HepG2 (cell line): Measurements from ENCODE around the gene LRRC45. TPM values are rescaled to one million over a fixed set of nuclear protein-coding genes. Genes with fewer than 3 reads are reported as not detected.

ENCODE experiments used
- ATAC-seq: fragments of 200-7000 bp; cut with Tn5 transposase; 3 replicates; pipeline ENCODE4 v1.9.1; 2020; ENCODE audit warnings: mild to moderate bottlenecking, moderate library complexity
- BruUV-seq: library from RNA; stranded (reverse); fragments of 400-500 nt; replicated peaks from 2 replicates; lab custom pipeline; 2021; lab: Mats Ljungman, UMichigan
- CTCF ChIA-PET: fragments of 300-600 bp; formaldehyde crosslinking; extraction: SDS; loops from one replicate; lab custom pipeline; 2021; ENCODE audit warnings: low total read pairs, inconsistent platforms, low intra/inter-chr PET ratio; lab: Yijun Ruan, JAX
- POLR2A ChIA-PET: fragments of 350-600 bp; sonication (Branson Sonifier 250); formaldehyde crosslinking; loops from one replicate; lab custom pipeline; 2020; ENCODE audit warnings: antibody characterized with exemption, inconsistent platforms; lab: Yijun Ruan, JAX
- DNase-seq: peaks from one replicate; pipeline ENCODE4 v3.0.0-alpha.2; 2015; ENCODE audit warnings: low spot score
- FAIRE-seq: peaks from 3 replicates; lab custom pipeline; 2011; peaks lifted over from hg19 to GRCh38; lab: Jason Lieb, UNC
- H2AFZ ChIP-seq: one replicate; pipeline ENCODE4 v1.6.1; 2011; ENCODE audit warnings: low read length, inconsistent platforms
- H3K27ac ChIP-seq: fragments of 300-600 bp; 3 replicates; pipeline ENCODE4 v1.8.0; 2011; ENCODE audit warnings: mixed run types, mild to moderate bottlenecking, mixed read lengths, low read length, inconsistent platforms; ENCODE audit not compliant: insufficient read depth; ENCODE audit errors: extremely low read length
- H3K27me3 ChIP-seq, 2 experiments: fragments of 200-600 bp in 1 of 2; 2 replicates in 1 of 2; 3 replicates in 1 of 2; pipeline versions ENCODE4 v1.6.0 to v1.8.0; 2011; ENCODE audit warnings: low read length in 2 of 2, mild to moderate bottlenecking in 2 of 2, moderate library complexity in 2 of 2, inconsistent platforms in 1 of 2; ENCODE audit not compliant: insufficient read depth in 2 of 2, control insufficient read depth in 1 of 2
- H3K36me3 ChIP-seq, 2 experiments: fragments of 200-600 bp in 1 of 2; replicated peaks in 1 of 2; 2 replicates in 1 of 2; 3 replicates in 1 of 2; pipeline versions ENCODE4 v1.5.1 to v1.8.0; 2011; ENCODE audit warnings: low read length in 2 of 2, inconsistent platforms in 1 of 2; ENCODE audit not compliant: insufficient read depth in 2 of 2, control insufficient read depth in 1 of 2
- H3K4me1 ChIP-seq: 2 replicates; pipeline ENCODE4 v1.5.1; 2012; ENCODE audit warnings: low read length, inconsistent platforms; ENCODE audit not compliant: insufficient read depth
- H3K4me2 ChIP-seq: 2 replicates; pipeline ENCODE4 v1.6.0; 2011; ENCODE audit warnings: low read depth, low read length, inconsistent platforms
- H3K4me3 ChIP-seq, 3 experiments: fragments of 200-600 bp in 1 of 3; sonication (generic), shearing (Covaris generic) in 1 of 3; replicated peaks in 1 of 3; 2 replicates each; pipeline ENCODE4 v1.5.1; 2011 to 2016; ENCODE audit warnings: low read length in 3 of 3, inconsistent platforms in 2 of 3, low read depth in 2 of 3, mild to moderate bottlenecking in 2 of 3, control low read depth in 1 of 3, mixed read lengths in 1 of 3; ENCODE audit not compliant: insufficient read depth in 1 of 3
- H3K79me2 ChIP-seq: one replicate; pipeline ENCODE4 v1.6.1; 2011; ENCODE audit warnings: low read length, inconsistent platforms; ENCODE audit not compliant: insufficient read depth
- H3K9ac ChIP-seq: 2 replicates; pipeline ENCODE4 v1.6.0; 2011; ENCODE audit warnings: mild to moderate bottlenecking, low read depth, low read length, inconsistent platforms; ENCODE audit not compliant: insufficient read depth
- H3K9me3 ChIP-seq: 2 replicates; pipeline ENCODE4 v1.5.1; 2012; ENCODE audit warnings: mild to moderate bottlenecking, low read length
- H4K20me1 ChIP-seq: 2 replicates; pipeline ENCODE4 v1.6.0; 2011; ENCODE audit warnings: inconsistent platforms, mild to moderate bottlenecking, low read length, moderate library complexity; ENCODE audit not compliant: insufficient read depth
- FOSL2 ChIP-seq: sonication (generic); formaldehyde crosslinking; IDR thresholded peaks from 2 replicates; pipeline ENCODE4 v1.4.0; 2020; ENCODE audit warnings: missing genetic modification reagents
- GATAD2A ChIP-seq: IDR thresholded peaks from 2 replicates; pipeline ENCODE4 v1.6.1; 2016
- HOXA9 ChIP-seq: sonication (generic); formaldehyde crosslinking; IDR thresholded peaks from 2 replicates; pipeline ENCODE4 v1.8.1; 2022; ENCODE audit warnings: missing genetic modification reagents, mild to moderate bottlenecking, moderate library complexity, borderline replicate concordance
- NR2F2 ChIP-seq: IDR thresholded peaks from 2 replicates; pipeline ENCODE4 v1.6.1; 2012; ENCODE audit warnings: low read depth, inconsistent platforms, borderline replicate concordance
- PAX8 ChIP-seq: sonication (generic); formaldehyde crosslinking; IDR thresholded peaks from 2 replicates; pipeline ENCODE4 v1.8.0; 2022; ENCODE audit warnings: mild to moderate bottlenecking, missing genetic modification reagents, borderline replicate concordance
- PCBP1 ChIP-seq: fragments of 200-400 bp; formaldehyde crosslinking; IDR thresholded peaks from 2 replicates; pipeline ENCODE4 v1.6.1; 2017; ENCODE audit warnings: mild to moderate bottlenecking, low read depth, low read length, borderline replicate concordance
- RFX1 ChIP-seq: fragments of 450-650 bp; IDR thresholded peaks from 2 replicates; pipeline ENCODE4 v1.6.1; 2017
- RNF2 ChIP-seq: fragments of 450-650 bp; conservative IDR thresholded peaks from 2 replicates; pipeline ENCODE4 v1.6.1; 2016; ENCODE audit warnings: low read depth
- SNAPC4 ChIP-seq: sonication (generic); formaldehyde crosslinking; IDR thresholded peaks from 2 replicates; pipeline ENCODE4 v1.4.0; 2020; ENCODE audit warnings: mild to moderate bottlenecking, missing genetic modification reagents
- ZBTB39 ChIP-seq: sonication (generic); formaldehyde crosslinking; IDR thresholded peaks from 2 replicates; pipeline ENCODE4 v1.5.0; 2020; ENCODE audit warnings: missing genetic modification reagents
- ZNF292 ChIP-seq: sonication (generic); formaldehyde crosslinking; IDR thresholded peaks from 2 replicates; pipeline ENCODE4 v1.8.1; 2022; ENCODE audit warnings: mild to moderate bottlenecking, low read depth, missing genetic modification reagents, borderline replicate concordance
- ZNF607 ChIP-seq: sonication (generic); formaldehyde crosslinking; IDR thresholded peaks from 2 replicates; pipeline ENCODE4 v1.5.1; 2020; ENCODE audit warnings: missing genetic modification reagents, mild to moderate bottlenecking, borderline replicate concordance
- ZNF83 ChIP-seq: sonication (generic); formaldehyde crosslinking; IDR thresholded peaks from 2 replicates; pipeline ENCODE4 v1.4.0; 2020; ENCODE audit warnings: missing genetic modification reagents, mild to moderate bottlenecking, borderline replicate concordance
- in situ Hi-C: cut with HindIII; loops from 2 replicates; pipeline ENCODE4 v1.10.0; 2017; ENCODE audit warnings: low pct_unique_long_range_greater_than_20kb; ENCODE audit not compliant: extremely low pct_ligation_motif_present
- intact Hi-C: fragments of 100-400 bp; cut with micrococcal nuclease; formaldehyde crosslinking; loops from one replicate; pipeline ENCODE4 v1.10.0; 2022; ENCODE audit not compliant: unreplicated experiment
- polyA plus RNA-seq, 8 experiments: library from polyadenylated mRNA; depleted of rRNA in 3 of 8; stranded (reverse) in 7 of 8; unstranded in 1 of 8; fragments of >200 nt; fragmentation: Illumina TruSeq in 4 of 8; extraction: Trizol in 4 of 8; gene quantifications; 2 replicates each; pipeline versions ENCODE4 v1.2.1 to v1.2.3, GENCODE V29; 2011 to 2016; ENCODE audit warnings: low read depth in 4 of 8, missing spikeins in 1 of 8, mixed read lengths in 1 of 8; ENCODE audit not compliant: insufficient read depth in 1 of 8
- total RNA-seq, 5 experiments: library from RNA; depleted of rRNA; stranded (reverse); fragments of >200 nt; fragmentation: Illumina TruSeq; extraction: Trizol; gene quantifications; 2 replicates each; pipeline ENCODE4 v1.2.3, GENCODE V29; 2016; ENCODE audit warnings: low read depth in 1 of 5

Gene LRRC45
- total and polyA plus RNA-seq, 2 of the 13 experiments (the other 11 are each of a cell fraction or from before 2014, with no cell fraction given): 11.6 to 48.1 TPM

GRCh38 chr17:82065638-82066303 lies 42.7 kb downstream of the LRRC45 start, which contains the start of gene DUS1L (continued):
- TF ChIP-seq FOSL2: peak; percentile 52

GRCh38 chr17:82070611-82071010 lies 47.5 kb downstream of the LRRC45 start:
- Histone ChIP-seq H3K79me2 (no peaks in the 10 kb centered on the region), H2AFZ (no peak overlapping the region), H3K4me1 (peaks cover 14% of the 10 kb centered on the region), H3K9ac (no peak overlapping the region), H3K27me3 (peaks cover 0 to 5% of the 10 kb centered on the region in 2 experiments; a peak in 2 of 5 replicates), H3K9me3 (no peaks in the 10 kb centered on the region), H3K36me3 (no peaks in the 10 kb centered on the region), H3K4me3 (no peak overlapping the region), H3K27ac (no peak overlapping the region), H4K20me1 (no peaks in the 10 kb centered on the region), H3K4me2 (no peak overlapping the region)
- in situ Hi-C loops (no loop called here), intact Hi-C loops (no loop called here)
- no peak for DNase-seq
- FAIRE-seq: no peak
- TF ChIP-seq ZNF607 (CRISPR knock-in tag): no peak
- no peak for TF ChIP-seq SNAPC4 (CRISPR knock-in tag)
- TF ChIP-seq HOXA9 (CRISPR knock-in tag): no peak
- TF ChIP-seq NR2F2: no peak
- TF ChIP-seq ZBTB39 (CRISPR knock-in tag): no peak
- TF ChIP-seq ZNF83 (CRISPR knock-in tag): no peak
- TF ChIP-seq RFX1: no peak
- TF ChIP-seq GATAD2A (CRISPR knock-in tag): no peak
- no peak for TF ChIP-seq ZNF292 (CRISPR knock-in tag)
- TF ChIP-seq RNF2: no peak
- no peak for TF ChIP-seq PCBP1
- TF ChIP-seq PAX8 (CRISPR knock-in tag): no peak
- no peak for ATAC-seq
- ChIA-PET POLR2A (interaction anchor here (1.4 kb wide), 1 partner anchor 28 kb away, joined by 4 read pairs; no protein-coding TSS in a partner anchor), CTCF (no interaction called here)
- no TSS peak for BruUV-seq
